WTC11 (cell line): ENCODE results near the gene RC3H1. TPM values are rescaled to one million over a fixed set of nuclear protein-coding genes. Genes with fewer than 3 reads are reported as not detected.

Experiments
- ATAC-seq: fragments of 200-7000 bp; cut with Tn5 transposase; 2 replicates; pipeline ENCODE4 v1.10.0; 2021; ENCODE audit warnings: mild to moderate bottlenecking, moderate library complexity
- CTCF ChIA-PET: fragments of 300-600 bp; sonication (Branson Sonifier 250); formaldehyde crosslinking; loops from one replicate; lab custom pipeline; 2021; ENCODE audit warnings: antibody characterized with exemption; lab: Charles Lee
- POLR2A ChIA-PET: fragments of 350-600 bp; sonication (Branson Sonifier 250); formaldehyde crosslinking; loops from one replicate; lab custom pipeline; 2021; ENCODE audit warnings: antibody characterized with exemption; lab: Charles Lee
- DNase-seq: peaks from one replicate; pipeline ENCODE4 v3.0.0; 2021; ENCODE audit warnings: low spot score
- H3K27ac Mint-ChIP-seq: 2 replicates; pipeline ENCODE4 v1.8.0; 2021; ENCODE audit warnings: mixed read lengths
- H3K27me3 Mint-ChIP-seq: 2 replicates; pipeline ENCODE4 v1.8.0; 2021; ENCODE audit warnings: low read depth, mild to moderate bottlenecking, moderate library complexity, mixed read lengths
- H3K36me3 Mint-ChIP-seq: 2 replicates; pipeline ENCODE4 v1.8.0; 2021; ENCODE audit warnings: mixed read lengths
- H3K4me1 Mint-ChIP-seq: 2 replicates; pipeline ENCODE4 v1.8.0; 2022; ENCODE audit warnings: mixed read lengths
- H3K4me3 Mint-ChIP-seq: 2 replicates; pipeline ENCODE4 v1.8.0; 2021; ENCODE audit warnings: mild to moderate bottlenecking, moderate library complexity, mixed read lengths
- H3K9me3 Mint-ChIP-seq: 2 replicates; pipeline ENCODE4 v1.8.0; 2021; ENCODE audit warnings: mixed read lengths
- AR ChIP-seq: fragments of 250-450 bp; sonication (Bioruptor Pico); IDR thresholded peaks from 2 replicates; pipeline ENCODE4 v1.9.0; 2021; ENCODE audit warnings: mild to moderate bottlenecking
- CTCF ChIP-seq: fragments of 200-600 bp; IDR thresholded peaks from 2 replicates; pipeline ENCODE4 v1.8.0; 2022; ENCODE audit warnings: antibody characterized with exemption
- ESRRA ChIP-seq: sonication (generic); formaldehyde crosslinking; IDR thresholded peaks from 2 replicates; pipeline ENCODE4 v1.8.1; 2022; ENCODE audit warnings: mild to moderate bottlenecking, missing genetic modification reagents, borderline replicate concordance
- ETV6 ChIP-seq: sonication (generic); formaldehyde crosslinking; IDR thresholded peaks from 2 replicates; pipeline ENCODE4 v1.8.1; 2022; ENCODE audit warnings: mild to moderate bottlenecking, missing genetic modification reagents
- FOXJ3 ChIP-seq: sonication (generic); formaldehyde crosslinking; IDR thresholded peaks from 2 replicates; pipeline ENCODE4 v1.9.0; 2021; ENCODE audit warnings: missing genetic modification reagents, mild to moderate bottlenecking, borderline replicate concordance
- GABPB1 ChIP-seq: sonication (generic); formaldehyde crosslinking; IDR thresholded peaks from 2 replicates; pipeline ENCODE4 v1.8.1; 2023; ENCODE audit warnings: mild to moderate bottlenecking, missing genetic modification reagents
- HMGA2 ChIP-seq: fragments of 250-450 bp; sonication (Bioruptor Pico); IDR thresholded peaks from 2 replicates; pipeline ENCODE4 v1.4.0; 2021; ENCODE audit warnings: mild to moderate bottlenecking, moderate library complexity
- IRF2 ChIP-seq: sonication (generic); formaldehyde crosslinking; IDR thresholded peaks from 2 replicates; pipeline ENCODE4 v1.8.0; 2022; ENCODE audit warnings: low read depth, missing genetic modification reagents, borderline replicate concordance
- NFATC4 ChIP-seq: fragments of 250-450 bp; sonication (Bioruptor Pico); IDR thresholded peaks from 2 replicates; pipeline ENCODE4 v1.9.0; 2021; ENCODE audit warnings: mild to moderate bottlenecking
- NFE2L1 ChIP-seq: sonication (generic); formaldehyde crosslinking; IDR thresholded peaks from 2 replicates; pipeline ENCODE4 v1.8.1; 2023; ENCODE audit warnings: missing genetic modification reagents
- NFYB ChIP-seq: sonication (generic); formaldehyde crosslinking; conservative IDR thresholded peaks from 2 replicates; pipeline ENCODE4 v1.8.0; 2022; ENCODE audit warnings: low read depth, missing genetic modification reagents
- NR1H2 ChIP-seq: sonication (generic); formaldehyde crosslinking; IDR thresholded peaks from 2 replicates; pipeline ENCODE4 v1.9.0; 2021; ENCODE audit warnings: mild to moderate bottlenecking, moderate library complexity, missing genetic modification reagents
- RELA ChIP-seq: sonication (generic); formaldehyde crosslinking; IDR thresholded peaks from 2 replicates; pipeline ENCODE4 v1.8.1; 2022; ENCODE audit warnings: missing genetic modification reagents, mild to moderate bottlenecking, borderline replicate concordance
- SMAD4 ChIP-seq: sonication (generic); formaldehyde crosslinking; IDR thresholded peaks from 2 replicates; pipeline ENCODE4 v1.8.0; 2022; ENCODE audit warnings: mild to moderate bottlenecking, missing genetic modification reagents
- SOX15 ChIP-seq: fragments of 250-450 bp; sonication (Bioruptor Pico); IDR thresholded peaks from 2 replicates; pipeline ENCODE4 v1.9.0; 2021; ENCODE audit warnings: mild to moderate bottlenecking
- SP1 ChIP-seq: sonication (generic); formaldehyde crosslinking; conservative IDR thresholded peaks from 2 replicates; pipeline ENCODE4 v1.8.1; 2022; ENCODE audit warnings: missing genetic modification reagents
- USF1 ChIP-seq: sonication (generic); formaldehyde crosslinking; IDR thresholded peaks from 2 replicates; pipeline ENCODE4 v1.8.0; 2022; ENCODE audit warnings: mild to moderate bottlenecking, missing genetic modification reagents
- USF2 ChIP-seq: sonication (generic); formaldehyde crosslinking; IDR thresholded peaks from 2 replicates; pipeline ENCODE4 v1.8.1; 2023; ENCODE audit warnings: mild to moderate bottlenecking, missing genetic modification reagents, moderate library complexity
- ZBTB43 ChIP-seq: sonication (generic); formaldehyde crosslinking; IDR thresholded peaks from 2 replicates; pipeline ENCODE4 v1.8.1; 2023; ENCODE audit warnings: mild to moderate bottlenecking, missing genetic modification reagents
- ZNF232 ChIP-seq: sonication (generic); formaldehyde crosslinking; IDR thresholded peaks from 2 replicates; pipeline ENCODE4 v1.8.0; 2022; ENCODE audit warnings: mild to moderate bottlenecking, missing genetic modification reagents
- ZNF396 ChIP-seq: fragments of 250-450 bp; sonication (Bioruptor Pico); IDR thresholded peaks from 2 replicates; pipeline ENCODE4 v1.8.0; 2021; ENCODE audit warnings: mild to moderate bottlenecking, moderate library complexity, borderline replicate concordance
- total RNA-seq: library from RNA; stranded (reverse); gene quantifications from 3 replicates; pipeline ENCODE4 v1.2.3, GENCODE V29; 2021

RC3H1 gene
- total RNA-seq, 1 experiment from 2014 or later: 25.4 TPM

- H3K36me3 Mint-ChIP-seq: no peaks in the 10 kb centered on the region; the same call in 1 of the 2 replicates
- no peak overlapping the region for H3K4me3 Mint-ChIP-seq
- no peak for DNase-seq
- ChIA-PET CTCF (no interaction called here), POLR2A (no interaction called here)
- H3K4me1 Mint-ChIP-seq: peaks cover 49% of the 10 kb centered on the region
- no peak for ATAC-seq
- H3K27ac Mint-ChIP-seq: no peak overlapping the region
- TF ChIP-seq NFATC4: no peak
- no peak for TF ChIP-seq USF1
- TF ChIP-seq NFE2L1: no peak
- TF ChIP-seq USF2: no peak
- no peaks in the 10 kb centered on the region for H3K27me3 Mint-ChIP-seq
- peaks cover 3% of the 10 kb centered on the region; the same call in 1 of the 2 replicates for H3K9me3 Mint-ChIP-seq
Observed at GRCh38 chr1:173900992-173901391, 121.2 kb downstream of the RC3H1 start.

- POLR2A ChIA-PET: no interaction called here
- ATAC-seq: no peak
- H3K4me3 Mint-ChIP-seq: no peak overlapping the region
- no peak for TF ChIP-seq NFYB (CRISPR knock-in tag)
- no peak for TF ChIP-seq SP1 (CRISPR knock-in tag)
- TF ChIP-seq NR1H2 (CRISPR knock-in tag): no peak
- TF ChIP-seq ETV6 (CRISPR knock-in tag): no peak
- TF ChIP-seq HMGA2 (CRISPR knock-in tag): no peak
- TF ChIP-seq GABPB1: no peak
- no peak for TF ChIP-seq AR (CRISPR knock-in tag)
- TF ChIP-seq SOX15 (CRISPR knock-in tag): no peak
- no peak for TF ChIP-seq ESRRA (CRISPR knock-in tag)
- no peak for TF ChIP-seq IRF2 (CRISPR knock-in tag)
- TF ChIP-seq FOXJ3 (CRISPR knock-in tag): no peak
- TF ChIP-seq ZBTB43 (CRISPR knock-in tag): no peak
- no peak for TF ChIP-seq SMAD4
- TF ChIP-seq RELA (CRISPR knock-in tag): no peak
- no peak for TF ChIP-seq CTCF
- no peak for TF ChIP-seq ZNF232
- no peak for TF ChIP-seq ZNF396 (CRISPR knock-in tag)
- TF ChIP-seq, all 79 proteins: peak for 0
- no peak for DNase-seq
- no peaks in the 10 kb centered on the region for H3K9me3 Mint-ChIP-seq
- peak overlapping the region; percentile 66; the same call in 1 of the 2 replicates for H3K27ac Mint-ChIP-seq
- no peaks in the 10 kb centered on the region for H3K27me3 Mint-ChIP-seq
- H3K36me3 Mint-ChIP-seq: no peaks in the 10 kb centered on the region
- CTCF ChIA-PET: interaction anchor here (0.6 kb wide), 1 partner anchor 8 kb away, joined by 3 read pairs; no protein-coding TSS in a partner anchor
- H3K4me1 Mint-ChIP-seq: peaks cover 49% of the 10 kb centered on the region
Observed at GRCh38 chr1:173900427-173900826, 121.7 kb downstream of the RC3H1 start.
